Germinal center (tissue), 1 donor: ENCODE measurements around the gene NPAS1.

ENCODE experiments used
- DNase-seq: peaks from one replicate; pipeline ENCODE4 v3.0.0; 2012; ENCODE audit warnings: mixed read lengths, low spot score

The NPAS1 gene

DNA sequence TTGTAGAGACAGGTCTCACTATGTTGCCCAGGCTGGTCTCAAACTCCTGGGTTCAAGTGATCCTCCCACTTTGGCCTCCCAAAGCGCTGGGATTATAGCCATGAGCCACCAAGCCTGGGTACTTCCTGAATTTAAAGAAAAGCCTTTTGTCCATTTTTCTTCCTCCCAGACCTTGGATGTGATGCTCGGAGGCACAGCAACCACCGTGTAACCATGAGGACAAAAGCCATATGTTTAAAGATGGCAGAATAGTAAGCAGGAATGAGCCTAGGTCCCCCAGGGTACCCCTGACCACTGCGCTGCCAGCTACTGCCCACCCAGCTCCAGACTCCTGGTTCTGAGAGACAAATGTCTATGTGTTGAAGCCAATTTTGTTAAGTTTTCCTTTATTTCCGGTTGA, 62.9 kb downstream of the NPAS1 start:
- no peak for DNase-seq

DNA sequence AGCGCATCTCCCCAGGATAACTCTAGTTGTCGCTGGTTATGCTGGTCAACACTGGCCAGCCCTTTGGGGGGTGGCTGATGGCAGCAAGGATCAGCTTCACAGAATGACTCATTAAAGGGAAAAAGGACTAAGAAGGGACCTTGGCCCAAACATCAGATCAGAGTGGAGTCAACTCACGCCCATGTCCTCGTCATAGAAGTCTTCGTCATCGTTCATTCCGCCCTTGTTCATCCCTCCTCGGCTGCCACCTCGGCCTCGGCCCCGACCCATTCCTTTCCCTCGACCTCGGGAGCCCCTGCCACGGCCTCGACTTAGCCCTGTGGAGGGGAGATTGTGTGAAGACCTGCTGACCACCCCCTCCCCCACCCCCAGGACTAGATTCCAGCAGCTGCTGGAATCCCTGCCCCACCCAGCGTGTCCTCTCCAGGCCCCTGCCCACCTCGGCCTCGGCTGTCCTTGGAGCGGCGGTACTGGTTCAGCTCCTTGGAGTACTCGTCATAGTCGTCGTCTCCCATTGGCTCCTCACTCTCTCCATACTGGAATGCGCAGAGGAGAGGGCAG, 65.3 kb downstream of the NPAS1 start:
- no peak for DNase-seq

DNA sequence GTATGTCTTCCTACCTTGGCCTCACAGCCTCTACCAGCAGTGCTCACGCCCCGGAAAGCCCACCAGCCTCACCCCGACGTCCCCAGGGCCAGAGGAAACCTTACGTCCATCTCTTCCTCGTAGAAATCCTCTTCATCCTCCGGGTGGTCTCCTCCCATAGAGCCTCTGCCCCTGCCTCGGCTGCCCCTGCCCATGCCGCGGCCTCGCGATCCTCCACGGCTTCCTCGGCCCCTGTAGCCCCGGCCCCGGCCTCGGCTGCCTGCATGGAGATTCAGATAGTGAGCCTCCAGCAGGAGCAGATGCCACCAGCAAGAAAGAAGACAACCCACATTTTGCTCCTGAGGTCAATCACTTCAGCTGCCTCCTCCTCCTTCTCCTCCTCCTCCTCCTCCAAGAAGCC, 66.6 kb downstream of the NPAS1 start:
- no peak for DNase-seq

DNA sequence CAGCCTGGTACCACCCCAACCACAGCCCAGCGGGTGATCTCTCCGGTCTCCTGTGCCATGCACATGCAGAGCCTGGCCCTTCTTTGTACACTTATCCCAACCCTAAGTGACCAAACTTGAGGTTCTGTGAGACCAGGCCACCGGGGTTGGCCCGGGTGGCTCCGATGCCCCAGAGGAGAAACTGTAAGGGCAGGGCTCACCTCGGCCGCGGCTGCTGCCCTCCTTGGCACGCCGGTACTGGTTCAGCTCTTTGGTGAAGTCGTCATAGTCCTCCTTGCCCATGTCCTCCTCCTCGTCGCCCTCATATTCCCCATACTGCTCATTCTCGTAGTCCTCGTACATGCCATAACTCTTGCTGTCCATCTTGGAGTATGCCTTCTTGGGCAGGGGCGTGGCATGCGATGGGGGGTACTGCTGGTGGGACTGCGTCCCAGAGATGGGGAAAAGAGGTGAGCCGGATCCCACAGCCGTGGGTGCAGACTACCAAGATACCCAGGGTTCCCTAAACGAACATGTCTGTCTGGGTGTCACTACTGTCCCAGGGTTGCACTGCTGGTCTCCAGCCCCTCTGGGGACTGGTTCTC, 70.2 kb downstream of the NPAS1 start:
- DNase-seq, result no peak

DNA sequence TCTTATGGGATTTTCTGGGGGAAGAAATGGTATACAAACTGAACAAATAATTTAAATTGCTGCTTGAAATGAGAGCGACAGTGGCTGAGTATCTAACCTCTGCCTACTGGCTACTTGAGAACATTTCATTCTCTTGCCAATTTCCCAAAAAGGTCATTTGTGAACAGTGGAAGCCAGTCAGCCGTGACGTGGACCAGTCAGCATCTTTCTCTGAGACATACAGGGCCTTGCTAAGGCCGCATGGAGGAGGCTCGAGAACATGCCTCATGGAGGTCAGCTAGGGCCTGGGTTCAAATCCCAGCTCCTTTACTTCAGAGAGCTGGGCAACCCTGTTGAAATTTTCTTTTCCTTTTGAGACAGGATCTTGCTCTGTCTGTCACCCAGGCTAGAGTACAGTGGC, 73.6 kb downstream of the NPAS1 start:
- no peak for DNase-seq

DNA sequence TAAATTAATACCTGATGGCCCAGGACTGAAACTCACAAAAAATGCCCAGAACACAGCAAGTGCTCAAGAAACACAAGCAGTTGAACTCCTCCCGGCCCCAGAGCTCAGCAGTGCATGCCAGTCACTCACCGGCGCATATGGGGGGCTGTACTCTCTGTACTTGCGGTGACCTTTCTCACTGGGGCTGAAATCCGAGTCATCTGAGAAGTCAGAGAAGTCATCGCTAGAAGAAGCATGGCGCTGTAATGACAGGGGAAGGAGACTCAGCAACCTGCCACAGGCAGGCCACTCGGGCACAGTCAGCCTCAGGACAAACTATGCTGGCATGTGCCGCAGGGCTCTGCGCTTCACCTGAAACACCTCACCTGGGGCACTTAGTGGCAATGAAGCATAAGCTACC, 74.2 kb downstream of the NPAS1 start:
- DNase-seq, result no peak

DNA sequence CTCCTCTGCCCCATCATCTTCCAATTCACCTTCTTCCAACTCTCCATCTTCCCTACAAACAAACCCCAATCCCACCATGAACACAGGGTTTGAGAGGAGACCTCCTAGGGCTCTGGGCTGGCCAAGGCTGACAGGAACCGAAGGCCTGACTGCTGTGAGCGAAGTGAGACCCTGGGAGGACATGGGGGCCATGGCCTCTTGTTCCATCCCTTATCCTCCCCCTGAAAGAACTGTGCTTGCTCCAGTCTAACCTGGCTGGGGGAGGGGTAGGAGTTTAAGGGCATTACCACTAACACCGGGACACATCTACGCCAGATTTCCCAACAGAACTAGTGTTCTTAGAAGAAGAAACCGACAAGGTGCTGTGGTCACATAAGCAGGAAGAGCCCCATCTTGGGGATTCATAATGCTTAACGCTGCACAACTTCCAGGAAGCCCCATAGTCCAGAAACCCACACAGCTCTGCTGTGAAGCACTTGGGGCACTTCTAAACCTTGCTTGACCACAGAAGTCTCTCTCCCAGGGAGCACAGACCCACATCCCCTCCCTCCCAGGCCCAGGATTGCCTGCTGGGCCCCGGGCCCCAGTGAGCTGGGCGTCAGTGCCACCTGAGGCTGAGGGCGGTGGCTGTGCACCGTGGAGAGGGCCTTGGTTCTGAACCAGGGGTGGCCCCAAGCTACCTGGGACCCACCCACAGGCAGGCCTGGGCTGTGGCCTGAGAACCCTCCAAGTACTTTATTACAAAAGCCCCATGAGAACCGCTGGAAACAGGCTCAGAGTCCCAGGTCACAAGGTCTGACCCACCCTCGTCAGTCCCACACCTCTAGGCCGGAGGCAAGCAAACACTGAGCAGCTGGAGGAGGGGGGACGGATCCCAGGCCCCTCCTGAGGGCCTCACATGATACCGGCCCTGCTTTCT, 75.2 kb downstream of the NPAS1 start:
- DNase-seq, result no peak
